Large intestine (tissue), 12 donors: Measurements from ENCODE around the gene C11orf68. TPM values are rescaled to one million over a fixed set of nuclear protein-coding genes. Genes with fewer than 3 reads are reported as not detected.

Source experiments
- DNase-seq, 2 donors: peaks; one replicate each; pipeline versions ENCODE4 v3.0.0 to v3.0.0-alpha.2; 2013
- H3K27ac ChIP-seq: one replicate; pipeline ENCODE4 v1.5.1; 2013; ENCODE audit warnings: low read length
- H3K27me3 ChIP-seq: 2 replicates; pipeline ENCODE4 v1.6.1; 2013; ENCODE audit warnings: low read length; ENCODE audit not compliant: control insufficient read depth, insufficient read depth
- H3K36me3 ChIP-seq: 2 replicates; pipeline ENCODE4 v1.6.1; 2013; ENCODE audit warnings: low read length; ENCODE audit not compliant: control insufficient read depth, insufficient read depth
- H3K4me1 ChIP-seq: one replicate; pipeline ENCODE4 v1.6.1; 2013; ENCODE audit warnings: low read length; ENCODE audit not compliant: control insufficient read depth, insufficient read depth
- H3K4me3 ChIP-seq: one replicate; pipeline ENCODE4 v1.5.1; 2013; ENCODE audit warnings: low read length
- H3K9me3 ChIP-seq: one replicate; pipeline ENCODE4 v1.6.1; 2013; ENCODE audit warnings: mild to moderate bottlenecking, low read depth, low read length, moderate library complexity; ENCODE audit not compliant: control insufficient read depth
- WGBS: methylation state at CpG from one replicate; pipeline ENCODE4 v1.1.5; 2013; ENCODE audit warnings: low lambda C conversion rate; ENCODE audit not compliant: insufficient coverage; 5-methylcytosine and 5-hydroxymethylcytosine counted together
- long read RNA-seq, 11 donors: transcript quantifications; one replicate each; lab custom pipeline, GENCODE V29; 2026
- polyA plus RNA-seq: library from polyadenylated mRNA; unstranded; fragments of 120-200 nt; gene quantifications from one replicate; pipeline ENCODE4 v1.2.1, GENCODE V29; 2013

The C11orf68 gene
- 30.3 TPM for polyA plus RNA-seq
- long read RNA-seq, donor 1, transcript C11orf68-202 (2 exons, 1,559 nt): minor isoform, 8 of 21 reads
- long read RNA-seq, donor 1, transcript C11orf68-203 (1 exons, 1,528 nt): major isoform, 9 of 21 reads
- long read RNA-seq, donor 1, partial matches to known transcripts: 0 of 21 reads
- long read RNA-seq, donor 1, other reads (novel, unspliced or antisense): 0 of 21 reads
- long read RNA-seq, donor 2, transcript C11orf68-201 (2 exons, 1,619 nt): minor isoform, 6 of 276 reads
- long read RNA-seq, donor 2, transcript C11orf68-203 (1 exons, 1,528 nt): minor isoform, 12 of 276 reads
- long read RNA-seq, donor 2, transcript C11orf68-202 (2 exons, 1,559 nt): major isoform, 15 of 276 reads
- long read RNA-seq, donor 2, partial matches to known transcripts: 243 of 276 reads
- long read RNA-seq, donor 2, other reads (novel, unspliced or antisense): 0 of 276 reads
- long read RNA-seq, donor 3: 0 reads
- long read RNA-seq, donor 4, partial matches to known transcripts: 0 of 7 reads
- long read RNA-seq, donor 4, other reads (novel, unspliced or antisense): 0 of 7 reads
- long read RNA-seq, donor 5, transcript C11orf68-202 (2 exons, 1,559 nt): major isoform, 12 of 130 reads
- long read RNA-seq, donor 5, transcript C11orf68-201 (2 exons, 1,619 nt): minor isoform, 5 of 130 reads
- long read RNA-seq, donor 5, transcript C11orf68-203 (1 exons, 1,528 nt): minor isoform, 10 of 130 reads
- long read RNA-seq, donor 5, partial matches to known transcripts: 103 of 130 reads
- long read RNA-seq, donor 5, other reads (novel, unspliced or antisense): 0 of 130 reads
- long read RNA-seq, donor 6, transcript C11orf68-201 (2 exons, 1,619 nt): minor isoform, 5 of 210 reads
- long read RNA-seq, donor 6, transcript C11orf68-203 (1 exons, 1,528 nt): minor isoform, 7 of 210 reads
- long read RNA-seq, donor 6, transcript C11orf68-202 (2 exons, 1,559 nt): major isoform, 8 of 210 reads
- long read RNA-seq, donor 6, partial matches to known transcripts: 82 of 210 reads
- long read RNA-seq, donor 6, other reads (novel, unspliced or antisense): 108 of 210 reads
- long read RNA-seq, donor 7, transcript C11orf68-203 (1 exons, 1,528 nt): major isoform, 13 of 27 reads
- long read RNA-seq, donor 7, transcript C11orf68-202 (2 exons, 1,559 nt): minor isoform, 10 of 27 reads
- long read RNA-seq, donor 7, partial matches to known transcripts: 0 of 27 reads
- long read RNA-seq, donor 7, other reads (novel, unspliced or antisense): 0 of 27 reads
- long read RNA-seq, donor 8, transcript C11orf68-202 (2 exons, 1,559 nt): major isoform, 17 of 41 reads
- long read RNA-seq, donor 8, transcript C11orf68-203 (1 exons, 1,528 nt): major isoform, 17 of 41 reads
- long read RNA-seq, donor 8, transcript C11orf68-201 (2 exons, 1,619 nt): minor isoform, 7 of 41 reads
- long read RNA-seq, donor 8, partial matches to known transcripts: 0 of 41 reads
- long read RNA-seq, donor 8, other reads (novel, unspliced or antisense): 0 of 41 reads
- long read RNA-seq, donor 9, transcript C11orf68-201 (2 exons, 1,619 nt): minor isoform, 6 of 26 reads
- long read RNA-seq, donor 9, transcript C11orf68-202 (2 exons, 1,559 nt): major isoform, 14 of 26 reads
- long read RNA-seq, donor 9, transcript C11orf68-203 (1 exons, 1,528 nt): minor isoform, 6 of 26 reads
- long read RNA-seq, donor 9, partial matches to known transcripts: 0 of 26 reads
- long read RNA-seq, donor 9, other reads (novel, unspliced or antisense): 0 of 26 reads
- long read RNA-seq, donor 10, transcript C11orf68-202 (2 exons, 1,559 nt): major isoform, 14 of 30 reads
- long read RNA-seq, donor 10, transcript C11orf68-201 (2 exons, 1,619 nt): minor isoform, 5 of 30 reads
- long read RNA-seq, donor 10, transcript C11orf68-203 (1 exons, 1,528 nt): minor isoform, 11 of 30 reads
- long read RNA-seq, donor 10, partial matches to known transcripts: 0 of 30 reads
- long read RNA-seq, donor 10, other reads (novel, unspliced or antisense): 0 of 30 reads
- long read RNA-seq, donor 11, transcript C11orf68-201 (2 exons, 1,619 nt): minor isoform, 6 of 17 reads
- long read RNA-seq, donor 11, transcript C11orf68-203 (1 exons, 1,528 nt): major isoform, 8 of 17 reads
- long read RNA-seq, donor 11, partial matches to known transcripts: 0 of 17 reads
- long read RNA-seq, donor 11, other reads (novel, unspliced or antisense): 0 of 17 reads

DNA sequence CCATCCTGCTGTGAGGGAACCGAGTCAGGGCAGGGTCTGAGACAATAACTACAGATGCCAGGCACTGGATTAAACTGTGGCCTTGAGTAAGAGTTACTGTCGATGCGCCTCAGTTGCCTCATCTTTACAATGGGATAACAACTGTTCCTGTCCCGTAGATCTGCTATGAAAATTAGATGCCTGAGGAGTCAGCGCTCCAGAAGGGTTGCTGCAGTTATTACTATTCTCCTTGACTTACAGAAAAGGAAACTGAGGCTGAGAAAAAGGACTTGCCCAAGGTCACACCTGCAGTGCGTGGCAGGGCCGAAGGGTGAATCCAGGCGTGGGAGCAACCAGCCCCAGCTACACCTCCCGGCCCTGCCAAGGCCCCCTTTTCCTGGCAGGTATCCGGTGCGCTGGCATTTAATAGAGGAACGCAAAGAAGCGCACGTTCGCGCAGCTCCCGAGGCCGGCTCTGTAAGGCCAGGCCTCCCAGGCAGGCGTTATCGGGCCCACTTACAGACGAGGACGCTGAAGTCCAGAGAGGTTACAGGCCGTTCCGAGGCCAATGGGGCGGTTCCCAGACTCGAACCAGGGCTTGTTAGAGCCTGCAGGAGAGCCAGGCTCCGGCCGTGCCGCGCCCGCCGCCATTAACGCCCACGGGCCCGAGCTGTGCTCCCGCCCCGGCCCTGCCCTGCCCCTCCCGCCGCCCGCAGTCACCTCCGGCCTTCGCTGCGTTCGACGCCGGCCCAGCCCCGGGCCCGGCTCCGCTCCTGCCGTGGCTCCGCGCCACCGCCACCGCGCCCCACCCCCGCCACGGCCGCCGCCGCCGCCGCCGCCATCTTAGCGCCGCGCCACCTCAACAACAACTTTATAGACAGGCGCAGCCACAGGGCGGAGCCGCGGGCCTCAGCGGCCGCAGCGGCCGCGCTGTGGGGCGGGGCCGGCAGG is at the start of gene C11orf68:
Gene C11orf68, minus strand, starts transcription at position 852 of the 930 bp plus-strand sequence. Its CDS starts 31 bp downstream, at position 821.
- no peak for DNase-seq
- no CpG with 5 or more reads among the region's 77 CpGs for WGBS
- H3K27ac ChIP-seq: peak within 1 kb of the TSS; percentile 42
- H3K4me1 ChIP-seq: peaks cover 20% of the 10 kb centered on the region
- H3K4me3 ChIP-seq: peak within 1 kb of the TSS; percentile 97
- peaks cover 5% of the 10 kb centered on the region for H3K9me3 ChIP-seq
- peaks cover 24% of the 10 kb centered on the region for H3K36me3 ChIP-seq
- H3K27me3 ChIP-seq: no peaks in the 10 kb centered on the region

DNA sequence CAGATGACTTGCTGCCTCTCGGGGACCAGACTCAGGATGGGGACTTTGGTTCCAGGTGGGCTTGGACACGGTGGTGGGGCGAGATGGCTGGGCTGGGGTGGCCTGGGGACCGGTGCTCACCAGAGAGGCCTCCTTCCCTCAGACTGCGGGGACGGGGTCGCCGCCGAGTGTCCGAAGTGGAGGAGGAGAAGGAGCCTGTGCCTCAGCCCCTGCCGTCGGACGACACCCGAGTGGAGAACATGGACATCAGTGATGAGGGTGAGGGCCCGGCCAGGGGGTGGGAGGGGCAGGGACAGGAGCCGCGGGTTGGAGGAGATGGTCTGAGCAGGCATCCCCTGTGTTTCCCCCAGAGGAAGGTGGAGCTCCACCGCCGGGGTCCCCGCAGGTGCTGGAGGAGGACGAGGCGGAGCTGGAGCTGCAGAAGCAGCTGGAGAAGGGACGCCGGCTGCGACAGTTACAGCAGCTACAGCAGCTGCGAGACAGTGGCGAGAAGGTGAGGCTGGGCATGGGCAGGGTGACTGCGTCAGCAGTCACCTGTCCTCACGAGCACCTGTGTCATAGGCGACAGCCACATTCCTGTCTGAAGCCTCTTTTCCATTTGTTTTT is 48.6 kb upstream of the C11orf68 start:
- no peaks in the 10 kb centered on the region for H3K9me3 ChIP-seq

DNA sequence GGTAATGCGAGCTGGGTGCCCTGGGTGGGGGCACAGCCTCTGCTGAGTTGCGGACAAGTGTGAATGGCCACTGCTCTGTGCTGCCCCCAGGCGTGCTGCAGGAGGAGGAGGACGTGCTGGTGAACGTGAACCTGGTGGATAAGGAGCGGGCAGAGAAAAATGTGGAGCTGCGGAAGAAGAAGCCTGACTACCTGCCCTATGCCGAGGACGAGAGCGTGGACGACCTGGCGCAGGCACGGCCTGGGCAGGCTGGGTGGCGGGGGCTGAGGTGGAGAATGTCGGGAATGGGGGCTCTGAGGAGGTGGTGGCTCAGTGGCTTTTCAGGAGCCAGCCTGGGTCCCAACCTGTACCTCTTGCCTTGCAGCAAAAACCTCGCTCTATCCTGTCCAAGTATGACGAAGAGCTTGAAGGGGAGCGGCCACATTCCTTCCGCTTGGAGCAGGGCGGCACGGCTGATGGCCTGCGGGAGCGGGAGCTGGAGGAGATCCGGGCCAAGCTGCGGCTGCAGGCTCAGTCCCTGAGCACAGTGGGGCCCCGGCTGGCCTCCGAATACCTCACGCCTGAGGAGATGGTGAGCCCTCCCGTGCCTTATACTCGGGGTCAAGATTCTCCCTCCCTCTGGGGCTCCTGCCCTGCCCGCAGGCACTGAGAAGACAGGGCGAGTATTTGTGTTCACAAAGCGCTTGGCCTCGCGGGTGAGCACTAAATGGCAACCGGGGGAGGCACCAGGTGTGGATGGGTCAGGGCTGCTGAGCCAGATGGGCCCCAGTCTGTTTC is 47.3 kb upstream of the C11orf68 start:
- H3K36me3 ChIP-seq: peaks cover 69% of the 10 kb centered on the region
- H3K27ac ChIP-seq: no peak overlapping the region
- H3K9me3 ChIP-seq: no peaks in the 10 kb centered on the region
- H3K4me3 ChIP-seq: no peak overlapping the region
- no peak for DNase-seq
- WGBS: no CpG with 5 or more reads among the region's 36 CpGs
- peaks cover 10% of the 10 kb centered on the region for H3K4me1 ChIP-seq
- H3K27me3 ChIP-seq: no peaks in the 10 kb centered on the region

More for the DNA sequence above, 48.6 kb upstream of the C11orf68 start:
- DNase-seq: no peak
- Histone ChIP-seq H3K4me1 (peaks cover 8% of the 10 kb centered on the region), H3K4me3 (no peak overlapping the region), H3K27me3 (no peaks in the 10 kb centered on the region), H3K27ac (no peak overlapping the region), H3K36me3 (peaks cover 70% of the 10 kb centered on the region)
- 80% methylated on average over 2 of the region's 30 CpGs for WGBS

DNA sequence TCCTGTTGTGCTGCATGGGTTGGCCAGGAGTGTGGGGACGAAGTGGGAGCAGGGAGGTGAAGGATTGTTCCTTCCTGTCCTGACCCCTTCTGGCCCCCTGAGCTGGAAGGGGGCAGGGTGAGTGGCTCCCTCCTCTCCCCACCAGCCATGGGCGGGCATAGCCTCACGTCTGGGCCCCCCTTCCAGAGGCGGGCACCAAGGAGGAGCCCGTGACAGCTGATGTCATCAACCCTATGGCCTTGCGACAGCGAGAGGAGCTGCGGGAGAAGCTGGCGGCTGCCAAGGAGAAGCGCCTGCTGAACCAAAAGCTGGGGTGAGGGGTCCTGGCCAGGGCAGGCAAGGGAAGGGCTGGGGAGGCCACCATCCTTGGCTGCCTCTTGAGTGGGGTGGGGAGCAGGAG is 46.0 kb upstream of the C11orf68 start:
- no peak overlapping the region for H3K27ac ChIP-seq
- no peaks in the 10 kb centered on the region for H3K27me3 ChIP-seq
- H3K9me3 ChIP-seq: no peaks in the 10 kb centered on the region
- no peak overlapping the region for H3K4me3 ChIP-seq
- peaks cover 62% of the 10 kb centered on the region for H3K36me3 ChIP-seq
- no peak for DNase-seq
- no CpG with 5 or more reads among the region's 10 CpGs for WGBS
- H3K4me1 ChIP-seq: peaks cover 10% of the 10 kb centered on the region

DNA sequence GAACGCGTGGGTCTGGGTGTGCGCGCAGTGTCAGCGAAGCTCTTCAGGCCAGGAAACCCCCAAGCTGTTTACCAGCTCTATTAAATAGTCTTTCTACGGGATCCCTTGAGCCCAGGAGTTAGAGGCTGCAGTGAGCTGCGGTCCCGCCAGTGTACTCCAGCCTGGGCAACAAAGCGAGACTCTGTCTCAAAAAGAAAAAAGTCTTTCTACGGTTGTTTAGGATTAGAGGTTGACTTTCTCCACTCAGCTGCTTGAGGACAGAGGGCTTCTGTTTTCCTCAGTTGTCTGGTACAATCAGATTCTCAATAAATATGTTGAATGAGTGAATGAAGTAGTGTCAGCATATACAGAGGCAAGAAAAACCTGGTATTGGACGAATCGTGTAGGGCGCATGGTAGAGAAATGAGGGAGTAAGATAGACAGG is 43.3 kb upstream of the C11orf68 start:
- no peaks in the 10 kb centered on the region for H3K27me3 ChIP-seq
- WGBS: no CpG with 5 or more reads among the region's 13 CpGs
- peaks cover 36% of the 10 kb centered on the region for H3K36me3 ChIP-seq
- H3K9me3 ChIP-seq: no peaks in the 10 kb centered on the region
- H3K4me1 ChIP-seq: peaks cover 10% of the 10 kb centered on the region
- no peak for DNase-seq
- H3K4me3 ChIP-seq: peak overlapping the region; percentile 95
- H3K27ac ChIP-seq: no peak overlapping the region

DNA sequence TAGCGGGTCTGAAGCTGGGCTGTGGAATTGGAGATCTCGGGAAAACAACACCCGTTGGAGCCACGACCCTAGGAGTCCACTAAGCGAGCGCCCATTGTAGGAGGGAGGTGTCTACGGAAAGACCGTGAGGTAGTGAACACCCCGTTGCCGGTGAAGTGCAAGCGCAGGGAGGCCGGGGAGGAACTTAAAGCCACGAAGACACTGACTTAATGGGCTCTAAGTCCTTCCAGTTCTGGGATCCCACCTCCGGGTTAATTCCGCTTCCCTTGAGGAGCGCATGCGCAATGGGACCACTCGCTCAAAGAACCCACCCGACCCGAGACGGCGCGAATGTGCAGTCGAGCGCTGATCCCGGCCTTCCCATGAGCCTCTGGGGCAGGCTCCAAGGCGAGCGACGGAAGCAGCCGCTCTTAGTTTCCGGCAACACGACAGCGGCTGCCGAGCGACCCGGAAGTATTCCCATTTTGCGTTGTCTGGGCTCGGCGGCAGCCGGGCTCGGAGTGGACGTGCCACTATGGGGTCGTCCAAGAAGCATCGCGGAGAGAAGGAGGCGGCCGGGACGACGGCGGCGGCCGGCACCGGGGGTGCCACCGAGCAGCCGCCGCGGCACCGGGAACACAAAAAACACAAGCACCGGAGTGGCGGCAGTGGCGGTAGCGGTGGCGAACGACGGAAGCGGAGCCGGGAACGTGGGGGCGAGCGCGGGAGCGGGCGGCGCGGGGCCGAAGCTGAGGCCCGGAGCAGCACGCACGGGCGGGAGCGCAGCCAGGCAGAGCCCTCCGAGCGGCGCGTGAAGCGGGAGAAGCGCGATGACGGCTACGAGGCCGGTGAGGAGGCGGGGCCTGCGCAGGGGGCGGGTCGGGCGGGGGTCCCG is 42.6 kb upstream of the C11orf68 start, which contains the start of gene SART1:
Gene SART1, plus strand, starts transcription at position 468 of the 874 bp plus-strand sequence. Its CDS starts 47 bp downstream, at position 515.
- WGBS: no CpG with 5 or more reads among the region's 97 CpGs
- peak within 1 kb of the TSS; percentile 97 for H3K27ac ChIP-seq
- peak within 1 kb of the TSS; percentile 95 for H3K4me3 ChIP-seq
- H3K27me3 ChIP-seq: no peaks in the 10 kb centered on the region
- DNase-seq: peak; percentile 98
- H3K4me1 ChIP-seq: peaks cover 10% of the 10 kb centered on the region
- H3K36me3 ChIP-seq: peaks cover 29% of the 10 kb centered on the region
- H3K9me3 ChIP-seq: no peaks in the 10 kb centered on the region

DNA sequence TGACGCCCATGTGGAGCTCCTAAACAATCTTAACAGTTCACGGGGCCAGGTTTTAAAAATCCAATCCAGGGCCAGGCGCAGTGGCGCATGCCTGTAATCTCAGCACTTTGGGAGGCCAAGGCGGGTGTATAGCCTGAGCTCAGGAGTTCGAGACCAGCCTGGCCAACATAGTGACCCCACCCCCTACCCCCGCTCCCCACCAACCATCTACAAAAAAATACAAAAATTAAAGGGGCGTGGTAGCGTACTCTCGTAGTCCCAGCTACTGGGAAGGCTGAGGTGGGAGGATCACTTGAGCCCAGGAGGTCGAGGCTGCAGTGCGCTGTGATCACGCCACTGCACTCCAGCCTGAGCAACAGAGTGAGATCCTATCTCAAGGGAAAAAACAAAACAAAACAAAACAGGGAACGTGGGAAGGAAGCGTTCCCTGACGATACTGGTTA is 42.0 kb upstream of the C11orf68 start:
- Histone ChIP-seq H3K27me3 (no peaks in the 10 kb centered on the region), H3K4me1 (peaks cover 10% of the 10 kb centered on the region), H3K27ac (peak overlapping the region; percentile 97), H3K4me3 (peak overlapping the region; percentile 95), H3K9me3 (no peaks in the 10 kb centered on the region), H3K36me3 (peaks cover 23% of the 10 kb centered on the region)
- DNase-seq: no peak
- WGBS: no CpG with 5 or more reads among the region's 16 CpGs
